ENCODE measurements around the gene PRDM16. TPM values are rescaled to one million over a fixed set of nuclear protein-coding genes. Genes with fewer than 3 reads are reported as not detected.

Gene PRDM16
- total and polyA plus RNA-seq, 2 of the 13 experiments (the other 11 are each of a cell fraction or from before 2014, with no cell fraction given) = 0.15 to 0.81 TPM

DNA sequence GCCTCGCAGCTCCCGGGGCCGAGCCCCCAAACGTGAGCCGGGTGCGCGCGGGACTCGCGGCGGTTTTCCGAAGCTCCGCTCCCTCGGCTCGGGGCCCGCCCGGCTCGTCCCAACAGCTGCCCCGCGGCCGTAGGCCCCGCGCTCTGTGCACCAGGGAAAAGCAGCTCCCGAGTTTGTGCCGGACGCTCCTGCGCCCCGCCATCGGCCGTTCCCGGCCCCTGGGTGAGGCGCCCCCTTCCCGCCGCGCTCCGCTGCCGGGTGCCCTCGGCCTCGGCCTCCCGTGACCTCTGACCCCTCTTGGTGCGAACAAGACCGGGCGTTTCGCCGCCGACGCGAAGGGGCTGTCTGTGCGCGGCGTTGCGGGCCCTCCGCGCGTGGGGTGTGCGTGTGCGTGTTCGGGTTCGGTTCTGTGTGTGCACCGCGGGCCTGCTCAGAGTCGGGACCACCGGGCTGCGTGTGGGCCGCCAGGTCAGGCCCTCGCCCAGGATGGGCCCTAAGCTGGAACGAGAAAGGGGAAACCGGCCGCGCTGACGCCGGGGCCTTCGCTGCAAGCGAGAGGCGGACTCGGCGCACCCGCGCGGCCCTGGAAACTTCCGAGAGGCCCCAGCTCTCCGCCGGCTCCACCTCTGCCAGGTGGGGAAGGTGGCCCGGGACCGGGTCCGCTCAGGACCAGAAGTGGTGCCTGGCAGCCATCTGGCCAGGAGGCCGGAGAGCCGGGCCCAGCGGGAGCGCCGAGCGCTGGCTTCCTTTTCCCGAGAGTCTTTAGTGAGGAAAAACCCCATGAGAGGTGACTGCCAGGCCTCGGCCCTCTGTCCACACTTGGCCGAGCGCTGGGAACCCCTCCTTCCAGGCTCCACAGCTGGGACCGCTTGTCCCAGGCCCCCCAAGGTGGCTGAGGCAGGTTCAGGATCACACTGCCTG, 1.9 kb downstream of the PRDM16 start (continued):
- TF ChIP-seq, protein P1, sequence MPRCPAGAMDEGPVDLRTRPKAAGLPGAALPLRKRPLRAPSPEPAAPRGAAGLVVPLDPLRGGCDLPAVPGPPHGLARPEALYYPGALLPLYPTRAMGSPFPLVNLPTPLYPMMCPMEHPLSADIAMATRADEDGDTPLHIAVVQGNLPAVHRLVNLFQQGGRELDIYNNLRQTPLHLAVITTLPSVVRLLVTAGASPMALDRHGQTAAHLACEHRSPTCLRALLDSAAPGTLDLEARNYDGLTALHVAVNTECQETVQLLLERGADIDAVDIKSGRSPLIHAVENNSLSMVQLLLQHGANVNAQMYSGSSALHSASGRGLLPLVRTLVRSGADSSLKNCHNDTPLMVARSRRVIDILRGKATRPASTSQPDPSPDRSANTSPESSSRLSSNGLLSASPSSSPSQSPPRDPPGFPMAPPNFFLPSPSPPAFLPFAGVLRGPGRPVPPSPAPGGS (CRISPR knock-in tag; IDR thresholded peaks at IDR 0.05) = peak; percentile 37
- TF ChIP-seq HDAC1 (CRISPR knock-in tag; IDR thresholded peaks at IDR 0.05) (peak; percentile 79), ZNF263 (CRISPR knock-in tag; IDR thresholded peaks at IDR 0.05) (peak; percentile 41; the same call in 1 of the 2 replicates), FOXA3 (CRISPR knock-in tag; IDR thresholded peaks at IDR 0.05) (no peak), GATA4 (IDR thresholded peaks at IDR 0.05; ENCODE audit: borderline replicate concordance, low read depth) (no peak), MAZ (IDR thresholded peaks at IDR 0.05; ENCODE audit: borderline replicate concordance, low read depth, low read length) (no peak), MAZ (CRISPR knock-in tag; IDR thresholded peaks at IDR 0.05; ENCODE audit: low read depth) (peak; percentile 33; the same call in 1 of the 2 replicates), CBX2 (IDR thresholded peaks at IDR 0.05; ENCODE audit: low read depth, low read length) (no peak), CBX2 (CRISPR knock-in tag; IDR thresholded peaks at IDR 0.05; ENCODE audit: low read depth) (no peak), NFE2L2 (IDR thresholded peaks at IDR 0.05; ENCODE audit: low read length) (no peak), PHF21A (CRISPR knock-in tag; IDR thresholded peaks at IDR 0.05) (peak; percentile 49; the same call in 1 of the 2 replicates), DNMT1 (CRISPR knock-in tag; IDR thresholded peaks at IDR 0.05) (peak; percentile 34; the same call in 1 of the 2 replicates), ZBTB49 (CRISPR knock-in tag; IDR thresholded peaks at IDR 0.05; ENCODE audit: borderline replicate concordance) (no peak), JARID2 (CRISPR knock-in tag; IDR thresholded peaks at IDR 0.05; ENCODE audit: insufficient replicate concordance) (no peak), DZIP1 (CRISPR knock-in tag; IDR thresholded peaks at IDR 0.05) (no peak; the same call in 1 of the 2 replicates), ZNF75D (CRISPR knock-in tag; IDR thresholded peaks at IDR 0.05; ENCODE audit: borderline replicate concordance) (no peak), SMC3 (IDR thresholded peaks at IDR 0.05; ENCODE audit: low read length) (no peak)
- TF ChIP-seq, protein P2, sequence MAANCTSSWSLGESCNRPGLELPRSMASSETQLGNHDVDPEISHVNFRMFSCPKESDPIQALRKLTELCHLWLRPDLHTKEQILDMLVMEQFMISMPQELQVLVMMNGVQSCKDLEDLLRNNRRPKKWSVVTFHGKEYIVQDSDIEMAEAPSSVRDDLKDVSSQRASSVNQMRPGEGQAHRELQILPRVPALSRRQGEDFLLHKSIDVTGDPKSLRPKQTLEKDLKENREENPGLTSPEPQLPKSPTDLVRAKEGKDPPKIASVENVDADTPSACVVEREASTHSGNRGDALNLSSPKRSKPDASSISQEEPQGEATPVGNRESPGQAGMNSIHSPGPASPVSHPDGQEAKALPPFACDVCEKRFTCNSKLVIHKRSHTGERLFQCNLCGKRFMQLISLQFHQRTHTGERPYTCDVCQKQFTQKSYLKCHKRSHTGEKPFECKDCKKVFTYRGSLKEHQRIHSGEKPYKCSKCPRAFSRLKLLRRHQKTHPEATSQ (CRISPR knock-in tag; IDR thresholded peaks at IDR 0.05; ENCODE audit: borderline replicate concordance) = no peak
- TF ChIP-seq, protein P3, sequence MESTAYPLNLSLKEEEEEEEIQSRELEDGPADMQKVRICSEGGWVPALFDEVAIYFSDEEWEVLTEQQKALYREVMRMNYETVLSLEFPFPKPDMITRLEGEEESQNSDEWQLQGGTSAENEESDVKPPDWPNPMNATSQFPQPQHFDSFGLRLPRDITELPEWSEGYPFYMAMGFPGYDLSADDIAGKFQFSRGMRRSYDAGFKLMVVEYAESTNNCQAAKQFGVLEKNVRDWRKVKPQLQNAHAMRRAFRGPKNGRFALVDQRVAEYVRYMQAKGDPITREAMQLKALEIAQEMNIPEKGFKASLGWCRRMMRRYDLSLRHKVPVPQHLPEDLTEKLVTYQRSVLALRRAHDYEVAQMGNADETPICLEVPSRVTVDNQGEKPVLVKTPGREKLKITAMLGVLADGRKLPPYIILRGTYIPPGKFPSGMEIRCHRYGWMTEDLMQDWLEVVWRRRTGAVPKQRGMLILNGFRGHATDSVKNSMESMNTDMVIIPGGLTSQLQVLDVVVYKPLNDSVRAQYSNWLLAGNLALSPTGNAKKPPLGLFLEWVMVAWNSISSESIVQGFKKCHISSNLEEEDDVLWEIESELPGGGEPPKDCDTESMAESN (CRISPR knock-in tag; conservative IDR thresholded peaks at IDR 0.05) = peak; percentile 45; the same call in 1 of the 2 replicates
